H1 (cell line): Measurements from ENCODE around the gene MUC5AC. TPM values are rescaled to one million over a fixed set of nuclear protein-coding genes. Genes with fewer than 3 reads are reported as not detected.

Source experiments
- CTCF ChIA-PET: fragments of 300-600 bp; sonication (Branson Sonifier 250); formaldehyde crosslinking; loops from one replicate; lab custom pipeline; 2021; ENCODE audit not compliant: partially characterized antibody; lab: Charles Lee
- POLR2A ChIA-PET: fragments of 300-600 bp; sonication (Branson Sonifier 250); formaldehyde crosslinking; loops from one replicate; lab custom pipeline; 2021; ENCODE audit warnings: inconsistent platforms; ENCODE audit not compliant: partially characterized antibody; lab: Charles Lee
- DNase-seq, 2 experiments: peaks; one replicate each; pipeline versions ENCODE4 v3.0.0 to v3.0.0-alpha.2; 2010 to 2022; ENCODE audit warnings: low spot score in 2 of 2, low read depth in 1 of 2, mixed read lengths in 1 of 2
- FAIRE-seq: peaks from 2 replicates; lab custom pipeline; 2011; peaks lifted over from hg19 to GRCh38; lab: Jason Lieb, UNC
- H2AFZ ChIP-seq: 2 replicates; pipeline ENCODE4 v1.8.1; 2012; ENCODE audit warnings: low read length, inconsistent platforms
- H2AK5ac ChIP-seq: 2 replicates; pipeline ENCODE4 v1.6.1; 2013; ENCODE audit warnings: low read depth, low read length
- H2BK120ac ChIP-seq: replicated peaks from 2 replicates; pipeline ENCODE3; 2013; ENCODE audit warnings: low read depth, low read length, inconsistent platforms
- H2BK12ac ChIP-seq: 2 replicates; pipeline ENCODE4 v1.6.1; 2013; ENCODE audit warnings: low read depth, low read length
- H2BK15ac ChIP-seq: 2 replicates; pipeline ENCODE4 v1.6.1; 2013; ENCODE audit warnings: low read length
- H2BK20ac ChIP-seq: 2 replicates; pipeline ENCODE4 v1.6.1; 2013; ENCODE audit warnings: low read length
- H2BK5ac ChIP-seq: 2 replicates; pipeline ENCODE4 v1.6.1; 2013; ENCODE audit warnings: low read depth, low read length
- H3K14ac ChIP-seq: 2 replicates; pipeline ENCODE4 v1.6.1; 2013; ENCODE audit warnings: inconsistent platforms; ENCODE audit not compliant: insufficient read length
- H3K18ac ChIP-seq: 2 replicates; pipeline ENCODE4 v1.6.1; 2013; ENCODE audit warnings: low read length; ENCODE audit errors: extremely low read depth
- H3K23ac ChIP-seq: 2 replicates; pipeline ENCODE4 v1.6.1; 2013; ENCODE audit warnings: inconsistent platforms; ENCODE audit not compliant: insufficient read length
- H3K23me2 ChIP-seq: 2 replicates; pipeline ENCODE4 v1.6.1; 2013; ENCODE audit warnings: low read depth, low read length
- H3K27ac ChIP-seq: 2 replicates; pipeline ENCODE4 v1.6.1; 2011; ENCODE audit warnings: low read depth, low read length, inconsistent platforms
- H3K27me3 ChIP-seq, 4 experiments: replicated peaks in 1 of 4; 1 replicate in 1 of 4; 2 replicates in 3 of 4; pipeline versions ENCODE4 v1.6.1 to v1.8.1; 2011 to 2013; ENCODE audit warnings: low read length in 3 of 4, mild to moderate bottlenecking in 3 of 4, inconsistent platforms in 2 of 4, mixed read lengths in 2 of 4, moderate library complexity in 1 of 4; ENCODE audit not compliant: control insufficient read depth in 3 of 4, insufficient read depth in 3 of 4; ENCODE audit errors: extremely low read depth in 1 of 4
- H3K36me3 ChIP-seq, 4 experiments: 2 replicates each; pipeline versions ENCODE4 v1.6.1 to v1.8.1; 2011 to 2013; ENCODE audit warnings: mild to moderate bottlenecking in 4 of 4, low read length in 3 of 4, moderate library complexity in 2 of 4, control low read depth in 1 of 4, inconsistent platforms in 1 of 4; ENCODE audit not compliant: insufficient read depth in 4 of 4, control insufficient read depth in 2 of 4
- H3K4ac ChIP-seq: replicated peaks from 2 replicates; pipeline ENCODE3; 2013; ENCODE audit warnings: low read length, low read depth, mixed read lengths, inconsistent platforms; ENCODE audit not compliant: insufficient read length
- H3K4me1 ChIP-seq, 4 experiments: replicated peaks in 1 of 4; 1 replicate in 1 of 4; 2 replicates in 3 of 4; pipeline versions ENCODE4 v1.6.1 to v1.8.1; 2011 to 2013; ENCODE audit warnings: low read length in 3 of 4, inconsistent platforms in 2 of 4, mixed read lengths in 1 of 4; ENCODE audit not compliant: insufficient read depth in 4 of 4, control insufficient read depth in 3 of 4
- H3K4me2 ChIP-seq, 2 experiments: 2 replicates each; pipeline versions ENCODE4 v1.6.1 to v1.8.1; 2011 to 2013; ENCODE audit warnings: low read depth in 2 of 2, low read length in 2 of 2, control low read depth in 1 of 2, inconsistent platforms in 1 of 2, mild to moderate bottlenecking in 1 of 2; ENCODE audit not compliant: insufficient read depth in 1 of 2
- H3K4me3 ChIP-seq, 4 experiments: fragments of 200-600, 300-600 bp in 1 of 4; sonication (generic), shearing (Covaris generic), sonication (Bioruptor Twin) in 1 of 4; 2 replicates each; pipeline versions ENCODE4 v1.5.1 to v1.8.1; 2011 to 2016; ENCODE audit warnings: low read length in 4 of 4, low read depth in 3 of 4, control low read depth in 2 of 4, inconsistent platforms in 2 of 4, mild to moderate bottlenecking in 2 of 4, mixed read lengths in 1 of 4, moderate library complexity in 1 of 4; ENCODE audit not compliant: insufficient read depth in 2 of 4; ENCODE audit errors: extremely low read depth in 1 of 4
- H3K56ac ChIP-seq: replicated peaks from 2 replicates; pipeline ENCODE3; 2013; ENCODE audit warnings: low read depth, mild to moderate bottlenecking, mixed read lengths, low read length, inconsistent platforms; ENCODE audit not compliant: insufficient read length
- H3K79me1 ChIP-seq: 2 replicates; pipeline ENCODE4 v1.6.1; 2013; ENCODE audit warnings: low read depth, low read length, control low read depth
- H3K79me2 ChIP-seq, 2 experiments: 2 replicates each; pipeline versions ENCODE4 v1.6.1 to v1.8.1; 2012 to 2013; ENCODE audit warnings: low read length in 2 of 2, mild to moderate bottlenecking in 2 of 2, inconsistent platforms in 1 of 2; ENCODE audit not compliant: insufficient read depth in 2 of 2, control insufficient read depth in 1 of 2
- H3K9ac ChIP-seq, 4 experiments: replicated peaks in 1 of 4; 1 replicate in 1 of 4; 2 replicates in 3 of 4; pipeline versions ENCODE4 v1.6.1 to v1.8.1; 2011 to 2013; ENCODE audit warnings: low read depth in 3 of 4, low read length in 3 of 4, control low read depth in 2 of 4, mild to moderate bottlenecking in 2 of 4, moderate library complexity in 2 of 4, inconsistent platforms in 1 of 4; ENCODE audit errors: extremely low read depth in 1 of 4
- H3K9me3 ChIP-seq, 2 experiments: 2 replicates each; pipeline versions ENCODE4 v1.6.1 to v1.8.1; 2012 to 2013; ENCODE audit warnings: mild to moderate bottlenecking in 2 of 2, moderate library complexity in 2 of 2, control low read depth in 1 of 2, inconsistent platforms in 1 of 2, low read depth in 1 of 2, low read length in 1 of 2, mixed read lengths in 1 of 2; ENCODE audit not compliant: insufficient read depth in 2 of 2
- H4K20me1 ChIP-seq, 2 experiments: replicated peaks in 1 of 2; 2 replicates each; pipeline versions ENCODE3 to v1.8.1; 2011 to 2013; ENCODE audit warnings: inconsistent platforms in 2 of 2, low read length in 2 of 2, mild to moderate bottlenecking in 1 of 2; ENCODE audit not compliant: insufficient read depth in 2 of 2, control insufficient read depth in 1 of 2
- H4K5ac ChIP-seq: 2 replicates; pipeline ENCODE4 v1.6.1; 2013; ENCODE audit warnings: low read length, low read depth, mixed read lengths, inconsistent platforms; ENCODE audit not compliant: insufficient read length
- H4K8ac ChIP-seq: 2 replicates; pipeline ENCODE4 v1.8.0; 2013; ENCODE audit warnings: mild to moderate bottlenecking, moderate library complexity, low read length, inconsistent platforms; ENCODE audit not compliant: insufficient read depth; ENCODE audit errors: extremely low read depth
- H4K91ac ChIP-seq: replicated peaks from 2 replicates; pipeline ENCODE3; 2013; ENCODE audit warnings: low read length, mixed read lengths, inconsistent platforms; ENCODE audit not compliant: insufficient read length
- CBX8 ChIP-seq: fragments of 300-800, 300-1000 bp; sonication (generic); IDR thresholded peaks from 2 replicates; pipeline ENCODE4 v1.7.1; 2016; ENCODE audit warnings: low read depth, low read length, borderline replicate concordance
- JUN ChIP-seq: IDR thresholded peaks from 2 replicates; pipeline ENCODE4 v1.6.1; 2011; ENCODE audit warnings: low read depth, mild to moderate bottlenecking, improper control_type of control experiment, low read length
- SP1 ChIP-seq: IDR thresholded peaks from 2 replicates; pipeline ENCODE4 v1.6.1; 2011; ENCODE audit warnings: low read depth, low read length
- WGBS, 2 experiments: shearing (Covaris generic) in 1 of 2; methylation state at CpG; one replicate each; pipeline versions ENCODE4 v1.1.6 to v1.1.7; 2013 to 2015; ENCODE audit warnings: low lambda C conversion rate in 2 of 2, mixed read lengths in 2 of 2, inconsistent platforms in 1 of 2, low coverage in 1 of 2, missing lambda C conversion rate in 1 of 2; ENCODE audit not compliant: insufficient replicate concordance in 2 of 2, insufficient coverage in 1 of 2, insufficient read length in 1 of 2; ENCODE audit errors: extremely low coverage in 1 of 2, missing lambda C conversion rate in 1 of 2; 5-methylcytosine and 5-hydroxymethylcytosine counted together
- polyA plus RNA-seq, 7 experiments: library from polyadenylated mRNA; depleted of rRNA in 3 of 7; stranded (reverse) in 5 of 7; unstranded in 2 of 7; fragments of >200 nt in 5 of 7; fragments of 200-250 nt in 2 of 7; gene quantifications; 1 replicate in 5 of 7; 2 replicates in 1 of 7; 4 replicates in 1 of 7; pipeline versions ENCODE4 v1.2.1 to v1.2.3, GENCODE V29; 2011 to 2013; ENCODE audit warnings: missing spikeins in 2 of 7, mixed read lengths in 2 of 7
- total RNA-seq: library from RNA; stranded (reverse); fragmentation: NEBNext Ultra II Directional; extraction: Animal tissue kit (Norgen Biotek cat#: 25700); gene quantifications from 2 replicates; pipeline ENCODE4 v1.2.1, GENCODE V29; 2021

MUC5AC gene
- total and polyA plus RNA-seq, 2 of the 8 experiments (the other 6 are each of a cell fraction or from before 2014, with no cell fraction given) = not detected

DNA sequence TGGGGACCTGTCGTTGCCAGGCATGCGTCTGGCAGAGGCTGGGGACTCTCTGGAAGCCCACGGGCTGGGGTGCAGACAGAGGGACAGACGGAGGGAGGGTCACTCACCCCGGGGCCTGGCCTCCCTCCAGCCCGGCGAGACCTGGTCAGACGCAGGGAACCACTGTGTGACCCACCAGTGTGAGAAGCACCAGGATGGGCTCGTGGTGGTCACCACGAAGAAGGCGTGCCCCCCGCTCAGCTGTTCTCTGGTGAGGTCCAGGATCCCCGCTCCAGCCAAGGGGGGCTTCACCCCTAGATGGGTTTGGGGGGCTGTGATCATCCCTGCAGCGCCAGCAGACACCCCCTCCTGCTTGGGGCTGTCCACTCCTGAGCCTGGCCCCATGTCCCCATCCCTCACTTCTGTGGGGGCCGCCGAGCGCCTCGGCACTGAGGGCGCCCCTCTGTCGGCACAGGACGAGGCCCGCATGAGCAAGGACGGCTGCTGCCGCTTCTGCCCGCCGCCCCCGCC is 41.5 kb downstream of the MUC5AC start:
- DNase-seq (no peak), FAIRE-seq (no peak)
- H2AK5ac ChIP-seq = no peak overlapping the region
- WGBS, 2 experiments = 87% methylated on average over 23 of the region's 27 CpGs; no CpG with 5 or more reads in 1 of the 2 experiments
- H2BK20ac ChIP-seq = no peak overlapping the region
- no peak overlapping the region for H3K14ac ChIP-seq
- no peak overlapping the region for H2BK5ac ChIP-seq
- H3K4me1 ChIP-seq = no peaks in the 10 kb centered on the region; a peak in 1 of 7 replicates
- H3K56ac ChIP-seq = no peak overlapping the region
- no peak overlapping the region for H4K5ac ChIP-seq
- no peak overlapping the region for H3K23ac ChIP-seq
- H3K9ac ChIP-seq = no peak overlapping the region; a peak in 2 of 7 replicates
- TF ChIP-seq CBX8 (no peak), JUN (no peak), SP1 (no peak)
- no peak overlapping the region for H3K18ac ChIP-seq
- H2BK12ac ChIP-seq = no peak overlapping the region
- no peak overlapping the region for H3K4ac ChIP-seq
- no peak overlapping the region for H3K4me3 ChIP-seq
- H3K79me1 ChIP-seq = no peaks in the 10 kb centered on the region
- no peak overlapping the region for H3K4me2 ChIP-seq
- no peak overlapping the region for H2BK15ac ChIP-seq
- no peak overlapping the region for H2AFZ ChIP-seq
- no peak overlapping the region for H4K91ac ChIP-seq
- H4K8ac ChIP-seq = no peak overlapping the region
- POLR2A ChIA-PET = no interaction called here
- H3K27me3 ChIP-seq = peaks cover 0 to 2% (median 0%) of the 10 kb centered on the region in 4 experiments; a peak in 1 of 7 replicates
- no peaks in the 10 kb centered on the region for H3K36me3 ChIP-seq
- H4K20me1 ChIP-seq = no peaks in the 10 kb centered on the region
- CTCF ChIA-PET = interaction anchor here (0.6 kb wide), 1 partner anchor 234 kb away, joined by 3 read pairs; no protein-coding TSS in a partner anchor
- peaks cover 0 to 7% of the 10 kb centered on the region in 2 experiments; a peak in 1 of 4 replicates for H3K9me3 ChIP-seq
- no peak overlapping the region for H3K27ac ChIP-seq
- no peaks in the 10 kb centered on the region; the same call in 1 of the 2 replicates for H3K23me2 ChIP-seq
- no peak overlapping the region for H2BK120ac ChIP-seq
- no peaks in the 10 kb centered on the region for H3K79me2 ChIP-seq
